A549 (cell line): ENCODE results near the gene EVX2. TPM values are rescaled to one million over a fixed set of nuclear protein-coding genes. Genes with fewer than 3 reads are reported as not detected.

Source experiments
- ATAC-seq, 2 experiments: fragments of 200-7000 bp in 1 of 2; fragments of >200 bp in 1 of 2; cut with Nextera tagmentation in 1 of 2; cut with Tn5 transposase in 1 of 2; 3 replicates each; pipeline versions ENCODE4 v1.8.0 to v1.9.1; 2018 to 2020; ENCODE audit warnings: mild to moderate bottlenecking in 1 of 2, moderate library complexity in 1 of 2
- CTCF ChIA-PET: fragments of 300-600 bp; sonication (Branson Sonifier 250); formaldehyde crosslinking; extraction: SDS; loops from one replicate; lab custom pipeline; 2021; ENCODE audit warnings: antibody characterized with exemption, inconsistent platforms; lab: Yijun Ruan, JAX
- POLR2A ChIA-PET: fragments of 350-600 bp; formaldehyde crosslinking; extraction: SDS; loops from one replicate; lab custom pipeline; 2021; ENCODE audit warnings: antibody characterized with exemption, inconsistent platforms; lab: Yijun Ruan, JAX
- DNase-seq, 2 experiments: peaks; one replicate each; pipeline versions ENCODE4 v3.0.0 to v3.0.0-alpha.2; 2011 to 2016; ENCODE audit warnings: low read depth in 1 of 2, low spot score in 1 of 2
- FAIRE-seq: peaks from 2 replicates; lab custom pipeline; 2011; peaks lifted over from hg19 to GRCh38; lab: Jason Lieb, UNC
- H3K27ac ChIP-seq, 2 experiments: fragments of >200 bp; sonication (Bioruptor Twin); formaldehyde crosslinking; 3 replicates each; pipeline ENCODE4 v1.5.1; 2016 to 2017
- H3K4me1 ChIP-seq: fragments of >200 bp; sonication (Bioruptor Twin); formaldehyde crosslinking; 3 replicates; pipeline ENCODE4 v1.6.1; 2016
- H3K4me2 ChIP-seq: fragments of >200 bp; sonication (Bioruptor Twin); formaldehyde crosslinking; 3 replicates; pipeline ENCODE4 v1.6.1; 2016
- H3K4me3 ChIP-seq: fragments of >200 bp; sonication (Bioruptor Twin); formaldehyde crosslinking; 3 replicates; pipeline ENCODE4 v1.5.1; 2016
- H3K9me3 ChIP-seq: fragments of >200 bp; sonication (Bioruptor Twin); formaldehyde crosslinking; 3 replicates; pipeline ENCODE4 v1.6.1; 2016
- CBX2 ChIP-seq: fragments of 200-600 bp; sonication (generic); IDR thresholded peaks from 2 replicates; pipeline ENCODE4 v1.6.1; 2016; ENCODE audit warnings: low read depth, mild to moderate bottlenecking, borderline replicate concordance
- EHF ChIP-seq: fragments of 250-450 bp; sonication (Bioruptor Pico); IDR thresholded peaks from 2 replicates; pipeline ENCODE4 v1.5.0; 2020; ENCODE audit warnings: mild to moderate bottlenecking
- EHMT2 ChIP-seq: fragments of 200-600 bp; sonication (generic); IDR thresholded peaks from 2 replicates; pipeline ENCODE4 v1.6.1; 2016; ENCODE audit warnings: antibody characterized with exemption, low read depth, mild to moderate bottlenecking, moderate library complexity
- ELK1 ChIP-seq: fragments of 150-350 bp; IDR thresholded peaks from 2 replicates; pipeline ENCODE4 v1.6.1; 2014; ENCODE audit warnings: low read depth, mild to moderate bottlenecking, low read length
- GATA3 ChIP-seq: IDR thresholded peaks from 2 replicates; pipeline ENCODE4 v1.6.1; 2012; ENCODE audit warnings: borderline replicate concordance
- HEYL ChIP-seq: fragments of 250-450 bp; sonication (Bioruptor Pico); IDR thresholded peaks from 2 replicates; pipeline ENCODE4 v1.8.0; 2021; ENCODE audit warnings: mild to moderate bottlenecking, moderate library complexity
- HOXA7 ChIP-seq: fragments of 250-450 bp; sonication (Bioruptor Pico); IDR thresholded peaks from 2 replicates; pipeline ENCODE4 v1.5.0; 2020; ENCODE audit warnings: mild to moderate bottlenecking, moderate library complexity
- KDM1A ChIP-seq: fragments of 200-600 bp; sonication (generic); IDR thresholded peaks from 2 replicates; pipeline ENCODE4 v1.6.1; 2016; ENCODE audit warnings: low read depth, mild to moderate bottlenecking
- KDM5A ChIP-seq: fragments of 200-600 bp; sonication (generic); IDR thresholded peaks from 2 replicates; pipeline ENCODE4 v1.6.1; 2016; ENCODE audit warnings: antibody characterized with exemption, mild to moderate bottlenecking
- MAX ChIP-seq: IDR thresholded peaks from 2 replicates; pipeline ENCODE4 v1.6.1; 2012
- MAZ ChIP-seq: fragments of 150-350 bp; IDR thresholded peaks from 2 replicates; pipeline ENCODE4 v1.6.1; 2014; ENCODE audit warnings: antibody characterized with exemption, low read depth, low read length, borderline replicate concordance
- NFE2L2 ChIP-seq: fragments of 150-350 bp; conservative IDR thresholded peaks from 2 replicates; pipeline ENCODE4 v1.6.1; 2014; ENCODE audit warnings: low read length
- PHF8 ChIP-seq: fragments of 200-600 bp; sonication (generic); IDR thresholded peaks from 2 replicates; pipeline ENCODE4 v1.6.1; 2016; ENCODE audit warnings: low read depth, mild to moderate bottlenecking, antibody characterized with exemption, moderate library complexity, borderline replicate concordance
- RARB ChIP-seq: fragments of 250-450 bp; sonication (Bioruptor Pico); IDR thresholded peaks from 2 replicates; pipeline ENCODE4 v1.8.0; 2021; ENCODE audit warnings: mild to moderate bottlenecking, moderate library complexity
- RFX5 ChIP-seq: fragments of 450-650 bp; IDR thresholded peaks from 2 replicates; pipeline ENCODE4 v1.7.1; 2014; ENCODE audit warnings: antibody characterized with exemption, mild to moderate bottlenecking, moderate library complexity
- RNF2 ChIP-seq: fragments of 200-600 bp; sonication (generic); IDR thresholded peaks from 2 replicates; pipeline ENCODE4 v1.6.1; 2016; ENCODE audit warnings: low read depth, mild to moderate bottlenecking, antibody characterized with exemption, moderate library complexity, borderline replicate concordance
- TP53 ChIP-seq: fragments of 250-450 bp; sonication (Bioruptor Pico); IDR thresholded peaks from 2 replicates; pipeline ENCODE4 v1.5.0; 2021; ENCODE audit warnings: mild to moderate bottlenecking, moderate library complexity
- ZC3H11A ChIP-seq: fragments of 450-650 bp; IDR thresholded peaks from 2 replicates; pipeline ENCODE4 v1.6.1; 2014; ENCODE audit warnings: antibody characterized with exemption, mild to moderate bottlenecking
- ZFP36 ChIP-seq: fragments of 450-650 bp; IDR thresholded peaks from 2 replicates; pipeline ENCODE4 v1.6.1; 2014; ENCODE audit warnings: borderline replicate concordance; ENCODE audit not compliant: partially characterized antibody
- ZSCAN20 ChIP-seq: fragments of 250-450 bp; sonication (Bioruptor Pico); IDR thresholded peaks from 2 replicates; pipeline ENCODE4 v1.8.0; 2022; ENCODE audit warnings: mild to moderate bottlenecking, moderate library complexity
- WGBS: methylation state at CpG from one replicate; pipeline ENCODE4 v1.1.6; 2017; ENCODE audit errors: missing lambda C conversion rate; 5-methylcytosine and 5-hydroxymethylcytosine counted together
- polyA plus RNA-seq, 4 experiments: library from polyadenylated mRNA; depleted of rRNA in 3 of 4; stranded (reverse); fragments of >200 nt; fragmentation: RNase III in 1 of 4; extraction: RNeasy Plus Mini Kit Qiagen cat#74134 plus additional on column Dnase treatment in 1 of 4; gene quantifications; 2 replicates in 3 of 4; 3 replicates in 1 of 4; pipeline ENCODE4 v1.2.3, GENCODE V29; 2011 to 2017
- TF ChIP-seq, protein P1 (sequence below): fragments of 200-600 bp; sonication (generic); IDR thresholded peaks from 2 replicates; pipeline ENCODE4 v1.6.1; 2016; ENCODE audit warnings: antibody characterized with exemption, mild to moderate bottlenecking, moderate library complexity
- TF ChIP-seq, protein P2 (sequence below): fragments of 250-450 bp; sonication (Bioruptor Pico); IDR thresholded peaks from 2 replicates; pipeline ENCODE4 v1.5.0; 2020; ENCODE audit warnings: low read depth, mild to moderate bottlenecking, moderate library complexity
- TF ChIP-seq, protein P3 (sequence below): fragments of >200 bp; sonication (Bioruptor Twin); formaldehyde crosslinking; IDR thresholded peaks from 3 replicates; pipeline ENCODE4 v1.6.1; 2016

EVX2 gene
- polyA plus RNA-seq, 2 of the 4 experiments (the other 2 are of a cell fraction) = 0.03 TPM; not detected in 1

- Histone ChIP-seq H3K4me2 (no peak overlapping the region), H3K27ac (no peak overlapping the region), H3K4me1 (peaks cover 13% of the 10 kb centered on the region; the same call in 2 of the 3 replicates), H3K9me3 (peaks cover 10% of the 10 kb centered on the region), H3K4me3 (no peak overlapping the region)
- DNase-seq = no peak
- no peak for TF ChIP-seq RNF2
- no peak for TF ChIP-seq KDM5A
- no peak for TF ChIP-seq GATA3
- no peak for TF ChIP-seq EHMT2
- TF ChIP-seq KDM1A = no peak
- no peak for TF ChIP-seq ZFP36
- no peak for TF ChIP-seq RARB (CRISPR knock-in tag)
- TF ChIP-seq, protein P1, sequence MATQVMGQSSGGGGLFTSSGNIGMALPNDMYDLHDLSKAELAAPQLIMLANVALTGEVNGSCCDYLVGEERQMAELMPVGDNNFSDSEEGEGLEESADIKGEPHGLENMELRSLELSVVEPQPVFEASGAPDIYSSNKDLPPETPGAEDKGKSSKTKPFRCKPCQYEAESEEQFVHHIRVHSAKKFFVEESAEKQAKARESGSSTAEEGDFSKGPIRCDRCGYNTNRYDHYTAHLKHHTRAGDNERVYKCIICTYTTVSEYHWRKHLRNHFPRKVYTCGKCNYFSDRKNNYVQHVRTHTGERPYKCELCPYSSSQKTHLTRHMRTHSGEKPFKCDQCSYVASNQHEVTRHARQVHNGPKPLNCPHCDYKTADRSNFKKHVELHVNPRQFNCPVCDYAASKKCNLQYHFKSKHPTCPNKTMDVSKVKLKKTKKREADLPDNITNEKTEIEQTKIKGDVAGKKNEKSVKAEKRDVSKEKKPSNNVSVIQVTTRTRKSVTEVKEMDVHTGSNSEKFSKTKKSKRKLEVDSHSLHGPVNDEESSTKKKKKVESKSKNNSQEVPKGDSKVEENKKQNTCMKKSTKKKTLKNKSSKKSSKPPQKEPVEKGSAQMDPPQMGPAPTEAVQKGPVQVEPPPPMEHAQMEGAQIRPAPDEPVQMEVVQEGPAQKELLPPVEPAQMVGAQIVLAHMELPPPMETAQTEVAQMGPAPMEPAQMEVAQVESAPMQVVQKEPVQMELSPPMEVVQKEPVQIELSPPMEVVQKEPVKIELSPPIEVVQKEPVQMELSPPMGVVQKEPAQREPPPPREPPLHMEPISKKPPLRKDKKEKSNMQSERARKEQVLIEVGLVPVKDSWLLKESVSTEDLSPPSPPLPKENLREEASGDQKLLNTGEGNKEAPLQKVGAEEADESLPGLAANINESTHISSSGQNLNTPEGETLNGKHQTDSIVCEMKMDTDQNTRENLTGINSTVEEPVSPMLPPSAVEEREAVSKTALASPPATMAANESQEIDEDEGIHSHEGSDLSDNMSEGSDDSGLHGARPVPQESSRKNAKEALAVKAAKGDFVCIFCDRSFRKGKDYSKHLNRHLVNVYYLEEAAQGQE = no peak
- no peak for TF ChIP-seq HOXA7 (CRISPR knock-in tag)
- WGBS = 84% methylated on average over 53 of the region's 62 CpGs
- no peak for FAIRE-seq
- POLR2A ChIA-PET = no interaction called here
- no peak for ATAC-seq
- CTCF ChIA-PET = interaction anchor here (3.2 to 5.5 kb wide), 2 partner anchors 15 to 391 kb away, joined by 20 to 57 read pairs; no protein-coding TSS in a partner anchor
These were observed 1.8 kb downstream of the EVX2 start for GRCh38 chr2:176081837-176082524.

DNA sequence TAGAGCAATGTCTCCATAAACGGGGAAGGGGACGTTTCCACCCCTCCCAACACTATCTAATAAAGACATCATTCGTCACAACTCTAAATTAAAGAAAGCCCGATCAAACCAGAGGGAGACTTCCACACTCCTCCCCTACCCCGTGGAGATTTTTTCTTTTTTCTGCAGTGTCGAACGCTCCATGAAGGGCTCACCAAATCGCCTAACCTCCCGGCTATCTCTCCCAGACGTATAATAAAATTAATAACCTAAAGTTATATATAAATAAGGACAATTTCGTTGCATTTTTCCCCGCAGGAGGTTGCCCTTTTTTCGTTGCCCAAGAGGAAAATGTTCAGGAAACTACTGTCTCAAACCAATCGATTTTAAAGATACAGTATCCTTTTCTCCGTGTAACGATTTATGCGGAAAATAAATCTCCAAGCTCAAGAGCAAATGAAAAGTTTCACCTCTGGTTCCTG is 2.4 kb downstream of the EVX2 start:
- POLR2A ChIA-PET = no interaction called here
- H3K4me2 ChIP-seq = no peak overlapping the region
- ATAC-seq (no peak), FAIRE-seq (no peak)
- H3K4me1 ChIP-seq = peaks cover 13% of the 10 kb centered on the region; the same call in 2 of the 3 replicates
- H3K9me3 ChIP-seq = peaks cover 10% of the 10 kb centered on the region
- TF ChIP-seq CBX2 (no peak), EHMT2 (no peak), PHF8 (no peak), NFE2L2 (no peak), TP53 (CRISPR knock-in tag) (no peak), EHF (CRISPR knock-in tag) (no peak), MAZ (no peak), HOXA7 (CRISPR knock-in tag) (no peak)
- TF ChIP-seq, all 56 proteins: peak for 0
- Histone ChIP-seq H3K27ac (no peak overlapping the region), H3K4me3 (no peak overlapping the region)
- WGBS = 61% methylated on average over 17 of the region's 17 CpGs
- CTCF ChIA-PET = interaction anchor here (0.6 to 5.5 kb wide), 11 partner anchors 7 to 824 kb away, joined by 3 to 57 read pairs (median 8); no protein-coding TSS in a partner anchor
- DNase-seq = no peak

DNA sequence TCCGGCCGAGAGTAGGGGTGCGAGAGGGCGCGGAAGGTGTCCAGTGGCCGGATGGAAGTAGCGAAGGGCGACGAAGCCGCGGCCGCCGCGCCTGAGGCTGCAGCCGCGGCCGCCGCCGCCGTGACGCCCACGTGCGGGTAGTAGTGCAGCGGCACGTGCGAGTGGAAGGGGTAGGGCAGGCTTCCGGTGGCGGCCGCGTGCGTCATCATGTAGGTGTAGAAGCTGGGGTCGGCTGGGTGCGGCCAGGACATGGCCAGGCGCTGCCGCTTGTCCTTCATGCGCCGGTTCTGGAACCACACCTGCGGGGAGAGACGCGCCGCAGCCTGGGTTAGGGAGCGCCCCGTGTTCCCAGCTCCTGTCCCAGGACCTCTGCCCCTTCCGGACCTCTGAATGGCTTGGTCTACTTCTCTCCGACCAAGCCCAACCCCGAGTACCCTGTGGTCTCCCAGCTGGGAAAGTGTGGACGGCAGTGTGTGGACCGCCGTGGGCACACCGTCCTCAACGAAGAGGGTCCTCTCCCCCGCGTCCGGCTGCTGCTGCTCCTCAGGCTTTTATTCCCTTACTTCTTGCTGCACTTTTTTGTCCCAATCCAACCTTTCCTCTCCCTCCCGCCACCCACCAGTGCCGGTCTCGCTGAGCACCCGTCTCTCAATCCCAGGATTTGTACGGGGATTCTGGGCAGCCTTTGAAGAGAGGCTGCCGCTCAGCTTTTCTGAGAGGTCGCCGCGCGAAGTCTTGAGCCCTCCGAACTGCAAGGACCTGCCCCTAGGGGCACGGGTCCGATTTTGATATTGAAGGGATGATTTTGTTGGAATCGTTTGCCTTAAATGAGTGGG is 3.0 kb downstream of the EVX2 start:
- DNase-seq (peak in 1 of 2 experiments; percentile 47), FAIRE-seq (no peak), ATAC-seq (peak in 1 of 2 experiments; percentile 20; a peak in 3 of 6 replicates)
- Histone ChIP-seq H3K27ac (peak overlapping the region; percentile 64 to 80; a peak in 5 of 6 replicates), H3K4me3 (peak overlapping the region; percentile 49), H3K9me3 (peaks cover 10% of the 10 kb centered on the region), H3K4me2 (peak overlapping the region; percentile 97), H3K4me1 (peaks cover 9% of the 10 kb centered on the region; the same call in 2 of the 3 replicates)
- WGBS = 67% methylated on average over 53 of the region's 68 CpGs
- ChIA-PET CTCF (interaction anchor here (0.6 to 5.5 kb wide), 22 partner anchors 8 to 1179 kb away, joined by 3 to 57 read pairs (median 6); no protein-coding TSS in a partner anchor), POLR2A (interaction anchor here (0.6 kb wide), 1 partner anchor 66 kb away, joined by 4 read pairs; no protein-coding TSS in a partner anchor)
- TF ChIP-seq TP53 (CRISPR knock-in tag) (no peak), ZSCAN20 (no peak), RFX5 (no peak), ZC3H11A (no peak), ELK1 (no peak), ZFP36 (no peak), HEYL (CRISPR knock-in tag) (no peak), MAX (peak; percentile 92)
- TF ChIP-seq, protein P2, sequence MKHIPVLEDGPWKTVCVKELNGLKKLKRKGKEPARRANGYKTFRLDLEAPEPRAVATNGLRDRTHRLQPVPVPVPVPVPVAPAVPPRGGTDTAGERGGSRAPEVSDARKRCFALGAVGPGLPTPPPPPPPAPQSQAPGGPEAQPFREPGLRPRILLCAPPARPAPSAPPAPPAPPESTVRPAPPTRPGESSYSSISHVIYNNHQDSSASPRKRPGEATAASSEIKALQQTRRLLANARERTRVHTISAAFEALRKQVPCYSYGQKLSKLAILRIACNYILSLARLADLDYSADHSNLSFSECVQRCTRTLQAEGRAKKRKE (CRISPR knock-in tag) = no peak
- TF ChIP-seq, protein P3, sequence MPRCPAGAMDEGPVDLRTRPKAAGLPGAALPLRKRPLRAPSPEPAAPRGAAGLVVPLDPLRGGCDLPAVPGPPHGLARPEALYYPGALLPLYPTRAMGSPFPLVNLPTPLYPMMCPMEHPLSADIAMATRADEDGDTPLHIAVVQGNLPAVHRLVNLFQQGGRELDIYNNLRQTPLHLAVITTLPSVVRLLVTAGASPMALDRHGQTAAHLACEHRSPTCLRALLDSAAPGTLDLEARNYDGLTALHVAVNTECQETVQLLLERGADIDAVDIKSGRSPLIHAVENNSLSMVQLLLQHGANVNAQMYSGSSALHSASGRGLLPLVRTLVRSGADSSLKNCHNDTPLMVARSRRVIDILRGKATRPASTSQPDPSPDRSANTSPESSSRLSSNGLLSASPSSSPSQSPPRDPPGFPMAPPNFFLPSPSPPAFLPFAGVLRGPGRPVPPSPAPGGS = no peak
